Measurements from ENCODE around the gene RAB11FIP4.
A peak's percentile ranks its signal among the peaks of the same experiment; 100 is the strongest.

The RAB11FIP4 gene

DNA sequence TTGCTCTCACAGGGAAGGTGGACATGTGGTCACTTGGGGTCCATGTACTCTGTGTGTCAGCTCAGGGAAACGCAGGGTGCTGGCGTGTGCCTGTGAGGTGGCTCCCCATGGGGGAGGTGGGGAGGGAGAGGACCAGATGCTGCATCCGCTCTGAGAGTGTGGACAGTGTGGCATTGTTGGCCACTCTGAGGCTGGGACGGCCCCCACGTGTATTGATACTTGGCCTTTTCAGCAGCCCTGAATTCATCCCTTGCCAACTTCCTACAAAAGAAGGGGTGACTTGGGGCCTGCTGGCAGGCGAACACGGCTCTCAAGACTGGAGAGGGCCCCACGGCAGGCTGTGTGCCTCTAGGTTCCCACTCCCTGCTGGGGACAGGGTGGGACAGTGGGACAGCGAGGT is 120.1 kb downstream of the RAB11FIP4 start:
- no peak overlapping the region for H3K4me3 ChIP-seq (ENCODE audit: low read depth, low read length)
- DNase-seq (ENCODE audit: low read depth), result no peak
- TF ChIP-seq, protein P1, sequence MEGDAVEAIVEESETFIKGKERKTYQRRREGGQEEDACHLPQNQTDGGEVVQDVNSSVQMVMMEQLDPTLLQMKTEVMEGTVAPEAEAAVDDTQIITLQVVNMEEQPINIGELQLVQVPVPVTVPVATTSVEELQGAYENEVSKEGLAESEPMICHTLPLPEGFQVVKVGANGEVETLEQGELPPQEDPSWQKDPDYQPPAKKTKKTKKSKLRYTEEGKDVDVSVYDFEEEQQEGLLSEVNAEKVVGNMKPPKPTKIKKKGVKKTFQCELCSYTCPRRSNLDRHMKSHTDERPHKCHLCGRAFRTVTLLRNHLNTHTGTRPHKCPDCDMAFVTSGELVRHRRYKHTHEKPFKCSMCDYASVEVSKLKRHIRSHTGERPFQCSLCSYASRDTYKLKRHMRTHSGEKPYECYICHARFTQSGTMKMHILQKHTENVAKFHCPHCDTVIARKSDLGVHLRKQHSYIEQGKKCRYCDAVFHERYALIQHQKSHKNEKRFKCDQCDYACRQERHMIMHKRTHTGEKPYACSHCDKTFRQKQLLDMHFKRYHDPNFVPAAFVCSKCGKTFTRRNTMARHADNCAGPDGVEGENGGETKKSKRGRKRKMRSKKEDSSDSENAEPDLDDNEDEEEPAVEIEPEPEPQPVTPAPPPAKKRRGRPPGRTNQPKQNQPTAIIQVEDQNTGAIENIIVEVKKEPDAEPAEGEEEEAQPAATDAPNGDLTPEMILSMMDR (conservative IDR thresholded peaks at IDR 0.05; ENCODE audit: low read depth, low read length), result no peak

DNA sequence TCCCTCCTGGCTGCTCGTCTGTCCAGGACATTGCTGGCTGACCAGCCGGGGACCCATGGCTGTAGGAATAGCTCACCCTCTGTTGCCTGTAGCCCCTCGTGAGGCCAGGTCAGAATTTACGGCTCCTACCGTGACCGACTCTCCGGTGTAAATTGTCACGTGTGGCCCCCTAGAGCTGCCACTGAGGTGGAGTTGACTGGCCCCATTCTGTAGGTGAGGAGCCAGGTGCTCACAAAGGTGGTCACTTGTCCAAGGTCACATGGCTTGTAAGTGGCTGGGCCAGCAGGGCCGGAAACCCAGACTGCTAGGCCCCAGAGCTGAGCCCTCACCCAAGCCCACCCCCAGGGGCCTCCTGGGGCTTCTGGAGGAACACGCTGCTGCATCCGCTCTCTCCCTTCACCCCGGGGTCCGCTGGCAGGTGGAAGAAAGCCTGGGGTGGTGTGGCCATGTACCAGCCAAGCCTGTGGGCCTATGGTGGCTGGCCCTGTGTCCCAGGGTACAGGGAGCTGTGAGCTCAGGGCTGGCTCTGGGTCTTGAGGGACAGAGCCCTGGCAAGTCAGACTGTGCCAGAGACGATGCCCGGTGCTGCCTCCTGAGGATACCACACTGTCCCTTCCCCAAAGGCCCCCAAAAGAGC is 120.7 kb downstream of the RAB11FIP4 start:
- no peak for DNase-seq (ENCODE audit: low read depth)
- TF ChIP-seq, protein P1 (conservative IDR thresholded peaks at IDR 0.05; ENCODE audit: low read depth, low read length), result no peak
- H3K4me3 ChIP-seq (ENCODE audit: low read depth, low read length), result no peak overlapping the region

DNA sequence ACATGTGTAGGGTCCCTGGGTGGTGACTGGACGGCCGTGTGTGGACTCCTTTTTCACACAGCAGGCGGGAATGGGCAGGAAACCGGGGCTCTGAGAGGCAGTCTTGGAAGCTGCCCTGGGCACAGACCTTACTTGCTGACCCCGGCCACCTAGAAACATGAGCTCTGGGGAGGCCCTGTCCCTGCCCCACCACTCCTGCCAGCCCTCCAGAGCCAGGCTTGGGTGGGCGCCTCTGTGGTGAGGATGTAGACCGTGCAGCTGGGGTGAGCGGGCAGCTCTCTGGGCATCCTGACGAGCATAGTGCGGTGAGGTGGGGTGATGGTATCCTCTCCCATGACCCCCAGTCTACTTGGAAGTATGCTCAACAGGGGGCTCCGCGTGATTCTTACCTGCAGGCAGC is 121.3 kb downstream of the RAB11FIP4 start:
- DNase-seq (ENCODE audit: low read depth), result no peak
- H3K4me3 ChIP-seq (ENCODE audit: low read depth, low read length), result no peak overlapping the region
- TF ChIP-seq, protein P1 (conservative IDR thresholded peaks at IDR 0.05; ENCODE audit: low read depth, low read length), result no peak

DNA sequence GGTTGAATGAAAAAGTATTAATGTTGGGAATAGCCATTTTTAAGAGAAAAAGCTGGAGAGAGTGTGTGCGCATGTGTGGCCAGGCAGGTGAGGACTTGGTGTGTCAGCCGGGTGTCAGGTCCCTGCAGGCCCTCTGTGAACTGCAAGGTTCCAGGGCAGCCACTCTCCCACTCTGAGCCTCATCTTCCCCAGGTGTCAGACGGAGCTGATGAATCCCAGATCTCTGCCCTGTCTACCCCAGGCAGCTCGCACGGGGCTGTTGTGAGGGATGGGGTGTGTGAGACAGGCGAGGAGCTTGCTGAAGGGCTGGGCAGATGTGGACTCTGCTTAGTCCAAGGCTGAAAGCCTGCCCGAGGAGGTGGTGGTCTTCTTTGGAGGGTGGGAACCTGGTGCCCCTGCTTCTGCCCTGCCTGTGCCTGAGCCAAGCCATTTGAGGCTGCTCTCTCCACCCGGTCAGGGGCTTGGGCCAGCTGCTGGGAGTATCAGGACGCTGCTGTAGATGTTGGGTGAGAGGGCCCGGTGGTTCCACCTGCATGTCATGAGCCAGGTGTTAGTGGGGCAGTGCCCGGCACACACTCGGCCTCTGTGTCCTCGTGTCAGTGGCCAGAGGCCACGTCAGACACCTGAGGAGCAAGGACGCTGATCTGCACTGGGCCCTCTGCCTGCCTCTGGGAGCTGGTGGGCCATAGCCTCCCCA is 122.4 kb downstream of the RAB11FIP4 start:
- no peak for DNase-seq (ENCODE audit: low read depth)
- TF ChIP-seq, protein P1 (conservative IDR thresholded peaks at IDR 0.05; ENCODE audit: low read depth, low read length), result no peak
- no peak overlapping the region for H3K4me3 ChIP-seq (ENCODE audit: low read depth, low read length)

DNA sequence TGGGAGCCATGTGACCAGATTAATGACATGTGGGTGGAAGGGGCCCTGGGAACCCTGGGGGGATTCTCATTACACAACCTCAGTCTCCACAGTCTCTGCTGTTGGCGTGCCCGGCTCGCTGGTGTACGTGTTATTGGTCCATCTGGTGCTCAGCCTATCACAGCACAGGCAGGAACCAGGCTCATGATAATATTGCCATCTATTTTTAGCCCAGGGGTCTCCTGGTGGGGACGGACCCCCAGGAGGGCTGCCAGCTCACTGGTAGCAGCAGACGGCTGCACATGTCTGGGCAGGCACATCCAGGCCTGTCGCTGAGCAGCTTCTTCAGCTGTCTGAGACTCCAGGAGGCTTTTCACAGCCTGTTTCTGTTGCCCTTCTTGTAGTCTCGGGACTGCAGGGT is 123.8 kb downstream of the RAB11FIP4 start:
- no peak overlapping the region for H3K4me3 ChIP-seq (ENCODE audit: low read depth, low read length)
- TF ChIP-seq, protein P1 (conservative IDR thresholded peaks at IDR 0.05; ENCODE audit: low read depth, low read length), result no peak
- no peak for DNase-seq (ENCODE audit: low read depth)

DNA sequence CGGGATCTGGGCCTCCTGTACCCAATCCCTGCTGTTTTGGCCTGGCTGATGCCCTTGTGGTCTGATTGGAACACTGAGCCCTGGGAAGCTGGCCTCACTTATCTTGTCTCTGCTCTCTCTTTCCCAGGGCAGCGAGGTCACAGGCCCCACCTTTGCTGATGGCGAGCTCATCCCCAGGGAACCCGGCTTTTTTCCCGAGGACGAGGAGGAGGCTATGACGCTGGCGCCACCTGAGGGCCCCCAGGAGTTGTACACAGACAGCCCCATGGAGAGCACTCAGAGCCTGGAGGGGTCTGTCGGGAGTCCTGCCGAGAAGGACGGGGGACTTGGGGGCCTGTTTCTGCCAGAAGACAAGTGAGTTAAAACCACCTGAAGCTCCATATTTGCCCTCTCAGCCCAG is 126.0 kb downstream of the RAB11FIP4 start:
- H3K4me3 ChIP-seq (ENCODE audit: low read depth, low read length), result no peak overlapping the region
- no peak for DNase-seq (ENCODE audit: low read depth)
- TF ChIP-seq, protein P1 (conservative IDR thresholded peaks at IDR 0.05; ENCODE audit: low read depth, low read length), result peak; percentile 27

DNA sequence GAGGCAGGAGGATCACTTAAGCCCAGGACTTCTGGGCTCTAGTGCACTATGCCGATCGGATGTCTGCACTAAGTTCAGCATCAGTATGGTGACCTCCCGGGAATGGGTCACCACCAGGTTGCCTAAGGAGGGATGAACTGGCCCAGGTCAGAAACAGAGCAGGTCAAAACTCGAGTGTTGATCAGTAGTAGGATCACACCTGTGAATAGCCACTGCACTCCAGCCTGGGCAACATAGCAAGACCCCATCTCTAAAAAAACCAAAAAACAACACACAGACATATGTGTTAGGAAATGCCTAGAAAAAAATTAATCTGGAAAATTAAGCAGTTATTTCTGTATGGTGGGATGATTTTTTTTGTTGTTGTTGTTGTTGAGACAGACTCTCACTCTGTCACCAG is 127.0 kb downstream of the RAB11FIP4 start:
- H3K4me3 ChIP-seq (ENCODE audit: low read depth, low read length), result no peak overlapping the region
- no peak for DNase-seq (ENCODE audit: low read depth)
- TF ChIP-seq, protein P1 (conservative IDR thresholded peaks at IDR 0.05; ENCODE audit: low read depth, low read length), result no peak

All from choroid plexus epithelial cell (primary cell).